Psoas muscle (tissue), 8 donors: Measurements from ENCODE around the gene TAF8. TPM values are rescaled to one million over a fixed set of nuclear protein-coding genes. Genes with fewer than 3 reads are reported as not detected.
A peak's percentile ranks its signal among the peaks of the same experiment; 100 is the strongest.

Experiments used
- ATAC-seq, 4 donors: fragments of 200-7000 bp; cut with Tn5 transposase; one replicate each; pipeline ENCODE4 v1.9.1; 2020; ENCODE audit warnings: moderate library complexity in 3 of 4, mild to moderate bottlenecking in 2 of 4
- DNase-seq, 2 donors: peaks; one replicate each; pipeline ENCODE4 v3.0.0-alpha.2; 2020
- H3K27ac ChIP-seq: fragments of 200-600 bp; one replicate; pipeline ENCODE4 v1.8.0; 2022
- H3K27me3 ChIP-seq, 3 donors: fragments of 200-600 bp in 1 of 3; one replicate each; pipeline versions ENCODE4 v1.6.1 to v1.8.0; 2013 to 2022; ENCODE audit warnings: low read length in 2 of 3, mild to moderate bottlenecking in 2 of 3, moderate library complexity in 1 of 3; ENCODE audit not compliant: insufficient read depth in 3 of 3
- H3K36me3 ChIP-seq, 2 donors: fragments of 200-600 bp in 1 of 2; one replicate each; pipeline versions ENCODE4 v1.6.1 to v1.8.0; 2013 to 2022; ENCODE audit warnings: low read depth in 1 of 2, mild to moderate bottlenecking in 1 of 2, moderate library complexity in 1 of 2; ENCODE audit not compliant: insufficient read depth in 1 of 2
- H3K4me1 ChIP-seq: fragments of 200-600 bp; one replicate; pipeline ENCODE4 v1.8.0; 2022
- H3K4me3 ChIP-seq: fragments of 200-600 bp; one replicate; pipeline ENCODE4 v1.8.0; 2022; ENCODE audit warnings: mild to moderate bottlenecking
- H3K9me3 ChIP-seq: fragments of 200-600 bp; one replicate; pipeline ENCODE4 v1.8.0; 2022
- CTCF ChIP-seq: fragments of 200-600 bp; IDR thresholded peaks from one replicate; pipeline ENCODE4 v1.8.0; 2022; ENCODE audit warnings: antibody characterized with exemption
- WGBS, 3 donors: extraction: QIAGEN DNeasy Blood & Tissue Kit; methylation state at CpG; one replicate each; pipeline versions ENCODE4 v1.1.6 to v1.1.7; 2013; 5-methylcytosine and 5-hydroxymethylcytosine counted together
- intact Hi-C, 2 donors: fragments of 100-400 bp; cut with DNase I; formaldehyde crosslinking; loops; one replicate each; pipeline versions ENCODE4 v1.11.0 to v1.14.2; 2022
- polyA plus RNA-seq, 3 donors: library from polyadenylated mRNA; stranded (reverse); fragments of 200-250 nt; gene quantifications; one replicate each; pipeline ENCODE4 v1.2.3, GENCODE V29; 2013
- total RNA-seq, 4 donors: library from RNA; stranded (reverse); fragmentation: NEBNext Ultra II Directional in 2 of 4; extraction: Animal tissue kit (Norgen Biotek cat#: 25700) in 2 of 4; gene quantifications; one replicate each; pipeline versions ENCODE4 v1.2.1 to v1.2.4, GENCODE V29; 2021 to 2023
- donor health status: healthy with polysubstance abuse.
- donor health status: DM: no; HTN: no; CAD: no; lungs with moderate emphysema.
- donor health status: Bipolar disorder and iron deficiency.
- donor health status: healthy.
- donor health status: DM: yes; HTN: yes; CAD: no.
- donor health status: DM: no; HTN: no; CAD: no.
- donor health status: DM: no; HTN: no; CAD: no.
- donor health status: DM: yes; HTN: yes; CAD: no.

The TAF8 gene
- total and polyA plus RNA-seq, 7 donors = 11.2 to 23.9 (median 17.9) TPM

GRCh38 chr6:42051268-42051653 lies 937 bp downstream of the TAF8 start:
- ATAC-seq = no peak
- WGBS, 3 donors = 29 to 40% (median 31%) methylated on average over 8 of the region's 8 CpGs
- DNase-seq = no peak
- intact Hi-C loops = no loop called here
- peaks cover 0 to 19% (median 2%) of the 10 kb centered on the region in 3 donors for H3K27me3 ChIP-seq
- no peak for TF ChIP-seq CTCF
- H3K4me1 ChIP-seq = peaks cover 28% of the 10 kb centered on the region
- peaks cover 0 to 51% of the 10 kb centered on the region in 2 donors for H3K36me3 ChIP-seq
- H3K9me3 ChIP-seq = no peaks in the 10 kb centered on the region
- H3K4me3 ChIP-seq = peak overlapping the region; percentile 80
- H3K27ac ChIP-seq = peak overlapping the region; percentile 90

DNA sequence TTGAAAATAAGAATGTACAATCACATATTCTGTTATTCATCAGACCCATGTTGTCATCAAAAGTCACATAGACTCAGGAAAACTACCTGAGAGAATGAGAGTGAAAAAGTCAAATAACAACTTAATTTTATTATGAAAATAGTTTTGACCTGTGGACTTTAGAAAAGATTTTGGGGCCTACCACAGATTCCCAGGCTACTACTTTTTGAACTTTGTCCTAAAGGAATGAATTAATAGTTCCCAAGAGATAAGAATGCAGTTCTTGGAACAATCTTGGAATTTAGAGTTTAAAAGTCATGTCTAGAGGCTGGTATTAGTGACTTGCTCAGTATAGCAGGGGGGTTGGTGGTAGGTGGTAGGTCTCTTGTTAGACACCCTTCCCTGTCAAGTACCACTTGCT lies 3.3 kb downstream of the TAF8 start:
- no peak for ATAC-seq
- H3K4me3 ChIP-seq = no peak overlapping the region

GRCh38 chr6:42059743-42060142 lies 9.4 kb downstream of the TAF8 start:
- WGBS, 3 donors = 93 to 96% (median 94%) methylated on average over 5 of the region's 5 CpGs
- H3K27ac ChIP-seq = no peak overlapping the region
- no peak for ATAC-seq
- DNase-seq = no peak
- H3K4me1 ChIP-seq = no peaks in the 10 kb centered on the region
- H3K27me3 ChIP-seq = no peaks in the 10 kb centered on the region
- intact Hi-C loops = no loop called here
- H3K4me3 ChIP-seq = no peak overlapping the region
- peaks cover 8 to 100% of the 10 kb centered on the region in 2 donors for H3K36me3 ChIP-seq
- no peaks in the 10 kb centered on the region for H3K9me3 ChIP-seq
- no peak for TF ChIP-seq CTCF

More for the DNA sequence above, 3.3 kb downstream of the TAF8 start:
- intact Hi-C loops = no loop called here
- Histone ChIP-seq H3K4me1 (peaks cover 14% of the 10 kb centered on the region), H3K36me3 (peaks cover 3 to 74% of the 10 kb centered on the region in 2 donors), H3K27me3 (peaks cover 0 to 12% (median 2%) of the 10 kb centered on the region in 3 donors), H3K27ac (no peak overlapping the region), H3K9me3 (no peaks in the 10 kb centered on the region)
- no peak for DNase-seq
- TF ChIP-seq CTCF = no peak

GRCh38 chr6:42066156-42066675 lies 15.9 kb downstream of the TAF8 start:
- no peak overlapping the region for H3K27ac ChIP-seq
- H3K4me1 ChIP-seq = no peaks in the 10 kb centered on the region
- peaks cover 2 to 96% of the 10 kb centered on the region in 2 donors for H3K36me3 ChIP-seq
- WGBS, 3 donors = 91 to 94% (median 91%) methylated on average over 13 of the region's 13 CpGs
- no peak for TF ChIP-seq CTCF
- no peak overlapping the region for H3K4me3 ChIP-seq
- intact Hi-C loops = no loop called here
- H3K27me3 ChIP-seq = no peaks in the 10 kb centered on the region
- DNase-seq (no peak), ATAC-seq (no peak)
- no peaks in the 10 kb centered on the region for H3K9me3 ChIP-seq

GRCh38 chr6:42068173-42068572 lies 17.8 kb downstream of the TAF8 start:
- Histone ChIP-seq H3K9me3 (no peaks in the 10 kb centered on the region), H3K27me3 (no peaks in the 10 kb centered on the region), H3K4me1 (no peaks in the 10 kb centered on the region), H3K36me3 (peaks cover 2 to 96% of the 10 kb centered on the region in 2 donors), H3K27ac (no peak overlapping the region), H3K4me3 (no peak overlapping the region)
- no peak for TF ChIP-seq CTCF
- DNase-seq (no peak), ATAC-seq (no peak)
- intact Hi-C loops = no loop called here
- 93 to 95% (median 95%) methylated on average over 7 of the region's 7 CpGs for WGBS, 3 donors
